Kidney epithelial cell (primary cell): ENCODE data around the gene DHX8. TPM values are rescaled to one million over a fixed set of nuclear protein-coding genes. Genes with fewer than 3 reads are reported as not detected.

Experiments
- DNase-seq: peaks from one replicate; pipeline ENCODE4 v3.0.0-alpha.2; 2010; ENCODE audit warnings: low read depth
- H3K27me3 ChIP-seq: 2 replicates; pipeline ENCODE4 v1.6.0; 2011; ENCODE audit warnings: low read length; ENCODE audit not compliant: control insufficient read depth, insufficient read depth
- H3K36me3 ChIP-seq: 2 replicates; pipeline ENCODE4 v1.5.1; 2011; ENCODE audit warnings: low read length; ENCODE audit not compliant: control insufficient read depth, insufficient read depth
- H3K4me3 ChIP-seq: 2 replicates; pipeline ENCODE4 v1.5.1; 2011; ENCODE audit warnings: low read depth, mild to moderate bottlenecking, control low read depth, low read length
- total RNA-seq: library from RNA; depleted of rRNA; stranded (reverse); fragments of >200 nt; gene quantifications from 2 replicates; pipeline ENCODE4 v1.2.3, GENCODE V29; 2015
- TF ChIP-seq, protein P1 (sequence below): IDR thresholded peaks from 2 replicates; pipeline ENCODE4 v1.5.1; 2011; ENCODE audit warnings: mild to moderate bottlenecking, moderate library complexity, low read length, control low read depth, inconsistent platforms; ENCODE audit not compliant: insufficient read depth, poor library complexity, severe bottlenecking

Gene DHX8
- total RNA-seq, result 29.9 and 30.7 TPM in 2 replicates

GRCh38 chr17:43483674-43484551 is at the start of gene DHX8:
TSS of gene DHX8 (plus strand) at chr17:43483975. CDS start at chr17:43484038, 63 bp downstream.
- TF ChIP-seq, protein P1, sequence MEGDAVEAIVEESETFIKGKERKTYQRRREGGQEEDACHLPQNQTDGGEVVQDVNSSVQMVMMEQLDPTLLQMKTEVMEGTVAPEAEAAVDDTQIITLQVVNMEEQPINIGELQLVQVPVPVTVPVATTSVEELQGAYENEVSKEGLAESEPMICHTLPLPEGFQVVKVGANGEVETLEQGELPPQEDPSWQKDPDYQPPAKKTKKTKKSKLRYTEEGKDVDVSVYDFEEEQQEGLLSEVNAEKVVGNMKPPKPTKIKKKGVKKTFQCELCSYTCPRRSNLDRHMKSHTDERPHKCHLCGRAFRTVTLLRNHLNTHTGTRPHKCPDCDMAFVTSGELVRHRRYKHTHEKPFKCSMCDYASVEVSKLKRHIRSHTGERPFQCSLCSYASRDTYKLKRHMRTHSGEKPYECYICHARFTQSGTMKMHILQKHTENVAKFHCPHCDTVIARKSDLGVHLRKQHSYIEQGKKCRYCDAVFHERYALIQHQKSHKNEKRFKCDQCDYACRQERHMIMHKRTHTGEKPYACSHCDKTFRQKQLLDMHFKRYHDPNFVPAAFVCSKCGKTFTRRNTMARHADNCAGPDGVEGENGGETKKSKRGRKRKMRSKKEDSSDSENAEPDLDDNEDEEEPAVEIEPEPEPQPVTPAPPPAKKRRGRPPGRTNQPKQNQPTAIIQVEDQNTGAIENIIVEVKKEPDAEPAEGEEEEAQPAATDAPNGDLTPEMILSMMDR, result peak; percentile 100
- Histone ChIP-seq H3K4me3 (peak within 1 kb of the TSS; percentile 85), H3K27me3 (no peaks in the 10 kb centered on the region), H3K36me3 (no peaks in the 10 kb centered on the region)
- peak; percentile 97 for DNase-seq

DNA sequence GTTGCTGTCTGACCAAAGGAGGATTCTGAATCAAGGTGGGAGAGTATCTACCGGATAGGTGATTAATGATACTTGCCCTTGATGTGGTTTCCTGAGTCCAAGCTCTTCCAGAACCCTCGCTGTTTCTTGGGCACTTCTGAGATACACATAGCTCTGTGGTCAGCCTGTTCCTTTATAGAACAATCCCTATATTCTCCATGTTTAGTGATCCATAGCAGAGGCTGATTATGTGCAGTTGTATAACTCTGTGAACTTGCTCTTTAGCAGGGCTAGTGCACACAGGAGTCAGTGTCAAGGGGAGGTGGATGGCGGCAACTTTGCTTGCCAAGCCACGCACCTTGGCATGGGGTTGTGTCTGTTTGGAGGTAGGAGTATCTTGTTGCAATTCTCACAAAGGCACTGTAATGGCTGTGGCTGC is 48.9 kb upstream of the DHX8 start:
- Histone ChIP-seq H3K36me3 (no peaks in the 10 kb centered on the region), H3K27me3 (no peaks in the 10 kb centered on the region), H3K4me3 (no peak overlapping the region)
- peak; percentile 98 for DNase-seq
- TF ChIP-seq, protein P1, result no peak

- TF ChIP-seq, protein P1, result no peak
Measured at GRCh38 chr17:43437756-43438155, 46.0 kb upstream of the DHX8 start.

GRCh38 chr17:43438626-43439025 is 45.1 kb upstream of the DHX8 start:
- Histone ChIP-seq H3K27me3 (no peaks in the 10 kb centered on the region), H3K4me3 (no peak overlapping the region), H3K36me3 (no peaks in the 10 kb centered on the region)
- TF ChIP-seq, protein P1, result no peak
- DNase-seq, result no peak

More at GRCh38 chr17:43437756-43438155, 46.0 kb upstream of the DHX8 start:
- no peak for DNase-seq
- Histone ChIP-seq H3K36me3 (no peaks in the 10 kb centered on the region), H3K4me3 (no peak overlapping the region), H3K27me3 (no peaks in the 10 kb centered on the region)

GRCh38 chr17:43439041-43439440 is 44.7 kb upstream of the DHX8 start:
- DNase-seq, result no peak
- TF ChIP-seq, protein P1, result no peak
- H3K4me3 ChIP-seq, result no peak overlapping the region
- H3K27me3 ChIP-seq, result no peaks in the 10 kb centered on the region
- H3K36me3 ChIP-seq, result no peaks in the 10 kb centered on the region

GRCh38 chr17:43442711-43443110 is 41.1 kb upstream of the DHX8 start:
- H3K36me3 ChIP-seq, result no peaks in the 10 kb centered on the region
- no peaks in the 10 kb centered on the region for H3K27me3 ChIP-seq
- DNase-seq, result no peak

More at GRCh38 chr17:43442711-43443110, 41.1 kb upstream of the DHX8 start:
- TF ChIP-seq, protein P1, result no peak
- no peak overlapping the region for H3K4me3 ChIP-seq
